ENCODE measurements around the gene NR2F1-AS1.

- TF ChIP-seq CTCF (IDR thresholded peaks at IDR 0.05) (no peak), POLR2A (IDR thresholded peaks at IDR 0.05) (no peak)
Observed at GRCh38 chr5:93595420-93596147, 14.6 kb upstream of the NR2F1-AS1 start.
